Measurements from ENCODE around the gene LRP4. TPM values are rescaled to one million over a fixed set of nuclear protein-coding genes. Genes with fewer than 3 reads are reported as not detected.

The LRP4 gene
- total RNA-seq, 1 donor: 2.2 TPM

DNA sequence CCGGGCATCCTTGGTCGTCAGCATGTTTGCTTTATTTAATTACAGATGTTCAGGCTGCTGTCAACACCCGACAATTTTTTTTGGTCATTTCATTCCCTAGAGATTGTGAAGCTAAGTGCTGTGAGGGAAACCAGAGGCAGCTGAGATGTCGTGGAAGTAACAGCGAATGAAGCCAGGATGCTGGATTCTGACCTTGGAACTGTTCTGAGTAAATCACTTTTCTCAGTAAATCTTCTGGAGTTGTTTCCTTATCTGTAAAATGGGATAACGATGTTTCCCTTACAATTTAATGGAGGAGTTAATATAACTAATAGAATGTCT is 71.9 kb downstream of the LRP4 start:
- Histone ChIP-seq H3K36me3 (ENCODE audit: insufficient read depth, low read length) (peaks cover 2% of the 10 kb centered on the region), H3K27me3 (ENCODE audit: insufficient read depth, low read length) (no peaks in the 10 kb centered on the region), H3K79me2 (ENCODE audit: insufficient read depth, low read length) (peaks cover 46% of the 10 kb centered on the region), H3K4me1 (ENCODE audit: insufficient read depth, low read length) (peaks cover 10% of the 10 kb centered on the region), H3K9me3 (ENCODE audit: low read depth, low read length) (no peaks in the 10 kb centered on the region), H2AFZ (ENCODE audit: low read length) (peak overlapping the region; percentile 98), H3K4me2 (ENCODE audit: insufficient read depth, low read length) (peak overlapping the region; percentile 86), H3K4me3 (ENCODE audit: insufficient read depth, low read length) (peak overlapping the region; percentile 87), H4K20me1 (ENCODE audit: insufficient read depth, low read length) (peaks cover 3% of the 10 kb centered on the region), H3K27ac (ENCODE audit: low read depth, low read length) (peak overlapping the region; percentile 40)
- TF ChIP-seq, protein P1, sequence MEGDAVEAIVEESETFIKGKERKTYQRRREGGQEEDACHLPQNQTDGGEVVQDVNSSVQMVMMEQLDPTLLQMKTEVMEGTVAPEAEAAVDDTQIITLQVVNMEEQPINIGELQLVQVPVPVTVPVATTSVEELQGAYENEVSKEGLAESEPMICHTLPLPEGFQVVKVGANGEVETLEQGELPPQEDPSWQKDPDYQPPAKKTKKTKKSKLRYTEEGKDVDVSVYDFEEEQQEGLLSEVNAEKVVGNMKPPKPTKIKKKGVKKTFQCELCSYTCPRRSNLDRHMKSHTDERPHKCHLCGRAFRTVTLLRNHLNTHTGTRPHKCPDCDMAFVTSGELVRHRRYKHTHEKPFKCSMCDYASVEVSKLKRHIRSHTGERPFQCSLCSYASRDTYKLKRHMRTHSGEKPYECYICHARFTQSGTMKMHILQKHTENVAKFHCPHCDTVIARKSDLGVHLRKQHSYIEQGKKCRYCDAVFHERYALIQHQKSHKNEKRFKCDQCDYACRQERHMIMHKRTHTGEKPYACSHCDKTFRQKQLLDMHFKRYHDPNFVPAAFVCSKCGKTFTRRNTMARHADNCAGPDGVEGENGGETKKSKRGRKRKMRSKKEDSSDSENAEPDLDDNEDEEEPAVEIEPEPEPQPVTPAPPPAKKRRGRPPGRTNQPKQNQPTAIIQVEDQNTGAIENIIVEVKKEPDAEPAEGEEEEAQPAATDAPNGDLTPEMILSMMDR (IDR thresholded peaks at IDR 0.05; ENCODE audit: extremely low read depth, low read depth, low read length): no peak
- DNase-seq (ENCODE audit: insufficient read length, low spot score, missing footprints): no peak

DNA sequence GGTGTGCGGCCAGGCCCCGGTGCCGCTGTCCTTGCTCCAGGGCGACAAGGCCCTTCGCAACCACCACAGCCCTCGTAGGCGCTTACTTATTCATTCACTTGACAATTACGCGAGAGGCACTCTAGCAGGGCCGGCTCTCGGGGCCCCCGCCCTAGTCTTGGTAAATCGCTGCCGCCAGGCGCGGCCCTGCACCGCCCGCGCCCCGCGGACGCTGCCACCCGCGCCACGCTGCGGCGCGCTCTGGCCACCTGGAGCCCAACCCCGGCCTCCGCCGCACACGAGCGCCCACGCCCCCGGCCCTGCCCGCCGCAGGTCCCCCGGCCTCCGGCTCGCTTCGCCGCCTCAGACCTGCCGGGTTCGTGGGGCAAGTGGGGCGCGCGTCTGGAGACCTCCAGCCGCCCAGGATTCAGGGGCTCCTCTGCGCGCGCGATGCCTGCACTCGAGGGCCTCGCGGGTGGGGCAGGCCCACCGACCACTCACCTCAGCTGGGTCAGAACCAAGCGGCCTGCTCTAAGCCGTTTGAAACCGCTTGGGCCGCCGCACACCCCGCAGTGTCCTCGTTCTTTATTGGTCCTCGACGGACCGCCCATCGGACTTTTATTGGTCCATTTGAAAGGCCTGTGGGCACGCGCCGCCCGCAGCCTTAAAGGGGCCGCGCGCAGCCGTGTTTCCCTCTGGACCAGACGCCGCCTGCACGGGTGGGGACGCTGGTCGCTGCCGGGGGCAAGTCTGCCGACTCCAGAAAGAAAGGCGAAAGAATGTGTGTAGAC is 72.4 kb downstream of the LRP4 start, which contains the start of gene CKAP5:
TSS of gene CKAP5 (minus strand) at position 541 of the 770 bp plus-strand sequence. CDS start 25,049 bp downstream, outside the sequence.
- Histone ChIP-seq H2AFZ (ENCODE audit: low read length) (peak within 1 kb of the TSS; percentile 98), H3K4me2 (ENCODE audit: insufficient read depth, low read length) (peak within 1 kb of the TSS; percentile 86), H3K79me2 (ENCODE audit: insufficient read depth, low read length) (peaks cover 51% of the 10 kb centered on the region), H3K4me1 (ENCODE audit: insufficient read depth, low read length) (peaks cover 10% of the 10 kb centered on the region), H3K9me3 (ENCODE audit: low read depth, low read length) (no peaks in the 10 kb centered on the region), H4K20me1 (ENCODE audit: insufficient read depth, low read length) (peaks cover 3% of the 10 kb centered on the region), H3K36me3 (ENCODE audit: insufficient read depth, low read length) (peaks cover 2% of the 10 kb centered on the region), H3K4me3 (ENCODE audit: insufficient read depth, low read length) (peak within 1 kb of the TSS; percentile 87), H3K27ac (ENCODE audit: low read depth, low read length) (peak within 1 kb of the TSS; percentile 65), H3K27me3 (ENCODE audit: insufficient read depth, low read length) (no peaks in the 10 kb centered on the region)
- peak; percentile 100 for DNase-seq (ENCODE audit: insufficient read length, low spot score, missing footprints)
- TF ChIP-seq, protein P1 (IDR thresholded peaks at IDR 0.05; ENCODE audit: extremely low read depth, low read depth, low read length): no peak

GRCh38 chr11:46845440-46845739 is 73.0 kb downstream of the LRP4 start:
- peak overlapping the region; percentile 87 for H3K4me3 ChIP-seq (ENCODE audit: insufficient read depth, low read length)
- peak overlapping the region; percentile 86 for H2AFZ ChIP-seq (ENCODE audit: low read length)
- no peaks in the 10 kb centered on the region for H3K27me3 ChIP-seq (ENCODE audit: insufficient read depth, low read length)
- DNase-seq (ENCODE audit: insufficient read length, low spot score, missing footprints): no peak
- H3K36me3 ChIP-seq (ENCODE audit: insufficient read depth, low read length): peaks cover 2% of the 10 kb centered on the region
- TF ChIP-seq, protein P1 (IDR thresholded peaks at IDR 0.05; ENCODE audit: extremely low read depth, low read depth, low read length): no peak
- H3K9me3 ChIP-seq (ENCODE audit: low read depth, low read length): no peaks in the 10 kb centered on the region
- H3K4me1 ChIP-seq (ENCODE audit: insufficient read depth, low read length): peaks cover 10% of the 10 kb centered on the region
- H3K27ac ChIP-seq (ENCODE audit: low read depth, low read length): peak overlapping the region; percentile 65
- H3K79me2 ChIP-seq (ENCODE audit: insufficient read depth, low read length): peaks cover 56% of the 10 kb centered on the region
- peaks cover 3% of the 10 kb centered on the region for H4K20me1 ChIP-seq (ENCODE audit: insufficient read depth, low read length)
- H3K4me2 ChIP-seq (ENCODE audit: insufficient read depth, low read length): peak overlapping the region; percentile 86

DNA sequence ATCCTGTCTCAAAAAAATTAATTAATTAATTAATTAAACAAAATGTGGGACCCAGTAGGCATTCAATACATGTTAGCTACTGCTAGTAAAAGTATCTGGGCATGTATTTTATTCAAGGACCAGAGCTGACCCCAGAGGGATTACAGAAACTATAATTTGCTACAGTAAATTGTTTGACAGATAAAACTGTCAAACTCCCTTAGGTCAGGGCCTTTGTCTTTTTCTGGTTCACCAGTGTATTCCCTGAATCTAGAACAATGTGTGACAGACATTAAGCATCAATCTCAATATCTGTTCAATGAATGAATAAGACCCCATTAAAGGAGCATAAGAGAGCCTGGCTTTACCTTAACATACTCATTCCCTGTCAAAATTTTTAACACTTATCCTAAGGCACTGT is 78.2 kb downstream of the LRP4 start:
- Histone ChIP-seq H3K9me3 (ENCODE audit: low read depth, low read length) (no peaks in the 10 kb centered on the region), H3K27me3 (ENCODE audit: insufficient read depth, low read length) (no peaks in the 10 kb centered on the region), H3K79me2 (ENCODE audit: insufficient read depth, low read length) (peaks cover 99% of the 10 kb centered on the region), H3K4me3 (ENCODE audit: insufficient read depth, low read length) (no peak overlapping the region), H4K20me1 (ENCODE audit: insufficient read depth, low read length) (peaks cover 3% of the 10 kb centered on the region), H3K36me3 (ENCODE audit: insufficient read depth, low read length) (peaks cover 2% of the 10 kb centered on the region), H3K4me2 (ENCODE audit: insufficient read depth, low read length) (no peak overlapping the region), H2AFZ (ENCODE audit: low read length) (no peak overlapping the region), H3K27ac (ENCODE audit: low read depth, low read length) (no peak overlapping the region), H3K4me1 (ENCODE audit: insufficient read depth, low read length) (peaks cover 8% of the 10 kb centered on the region)
- DNase-seq (ENCODE audit: insufficient read length, low spot score, missing footprints): no peak
- TF ChIP-seq, protein P1 (IDR thresholded peaks at IDR 0.05; ENCODE audit: extremely low read depth, low read depth, low read length): no peak
